RWPE1 (cell line): ENCODE data around the gene GPR39.

Experiments used
- CTCF ChIA-PET: fragments of 350-600 bp; sonication (Branson Sonifier 250); formaldehyde crosslinking; extraction: SDS; loops from one replicate; lab custom pipeline; 2021; lab: Yijun Ruan, JAX
- POLR2A ChIA-PET: fragments of 400-600 bp; formaldehyde crosslinking; extraction: SDS; loops from one replicate; lab custom pipeline; 2020; ENCODE audit warnings: antibody characterized with exemption; ENCODE audit not compliant: low non-redundant PET; lab: Yijun Ruan, JAX
- DNase-seq: peaks from one replicate; pipeline ENCODE4 v3.0.0; 2012; ENCODE audit warnings: low spot score
- H3K27ac ChIP-seq: fragments of 450-650 bp; 2 replicates; pipeline ENCODE4 v1.5.1; 2017
- CTCF ChIP-seq: fragments of 450-650 bp; conservative IDR thresholded peaks from 2 replicates; pipeline ENCODE4 v1.5.1; 2017; ENCODE audit warnings: low read depth, mild to moderate bottlenecking

The GPR39 gene

GRCh38 chr2:132557694-132558093 is 141.1 kb downstream of the GPR39 start:
- CTCF ChIA-PET = interaction anchor here (0.6 kb wide), 1 partner anchor 13 kb away, joined by 4 read pairs; no protein-coding TSS in a partner anchor
- TF ChIP-seq CTCF = no peak

GRCh38 chr2:132559326-132559725 is 142.7 kb downstream of the GPR39 start:
- no peak for TF ChIP-seq CTCF
- no peak overlapping the region for H3K27ac ChIP-seq
- CTCF ChIA-PET = interaction anchor here (0.8 kb wide), 1 partner anchor 12 kb away, joined by 4 read pairs; no protein-coding TSS in a partner anchor
- POLR2A ChIA-PET = no interaction called here
- DNase-seq = no peak

More at GRCh38 chr2:132557694-132558093, 141.1 kb downstream of the GPR39 start:
- POLR2A ChIA-PET = no interaction called here
- no peak overlapping the region for H3K27ac ChIP-seq
- DNase-seq = no peak

GRCh38 chr2:132559921-132560320 is 143.3 kb downstream of the GPR39 start:
- TF ChIP-seq CTCF = no peak
- POLR2A ChIA-PET = no interaction called here
- no peak overlapping the region for H3K27ac ChIP-seq
- DNase-seq = no peak
- CTCF ChIA-PET = interaction anchor here (0.6 to 0.8 kb wide), 2 partner anchors 13 to 500 kb away, joined by 3 to 4 read pairs; no protein-coding TSS in a partner anchor

GRCh38 chr2:132560562-132560961 is 144.0 kb downstream of the GPR39 start:
- no peak for TF ChIP-seq CTCF
- CTCF ChIA-PET = interaction anchor here (0.6 kb wide), 1 partner anchor 949 kb away, joined by 10 read pairs; no protein-coding TSS in a partner anchor
- DNase-seq = no peak
- POLR2A ChIA-PET = no interaction called here
- no peak overlapping the region for H3K27ac ChIP-seq

- TF ChIP-seq CTCF = no peak
Observed at GRCh38 chr2:132562245-132562644, 145.6 kb downstream of the GPR39 start.

GRCh38 chr2:132564065-132564464 is 147.5 kb downstream of the GPR39 start:
- POLR2A ChIA-PET = no interaction called here
- no peak overlapping the region for H3K27ac ChIP-seq
- DNase-seq = no peak
- CTCF ChIA-PET = no interaction called here
- no peak for TF ChIP-seq CTCF

More at GRCh38 chr2:132562245-132562644, 145.6 kb downstream of the GPR39 start:
- ChIA-PET CTCF (no interaction called here), POLR2A (no interaction called here)
- no peak for DNase-seq
- no peak overlapping the region for H3K27ac ChIP-seq
